Measurements from ENCODE around the gene FAM13A.

The FAM13A gene

DNA sequence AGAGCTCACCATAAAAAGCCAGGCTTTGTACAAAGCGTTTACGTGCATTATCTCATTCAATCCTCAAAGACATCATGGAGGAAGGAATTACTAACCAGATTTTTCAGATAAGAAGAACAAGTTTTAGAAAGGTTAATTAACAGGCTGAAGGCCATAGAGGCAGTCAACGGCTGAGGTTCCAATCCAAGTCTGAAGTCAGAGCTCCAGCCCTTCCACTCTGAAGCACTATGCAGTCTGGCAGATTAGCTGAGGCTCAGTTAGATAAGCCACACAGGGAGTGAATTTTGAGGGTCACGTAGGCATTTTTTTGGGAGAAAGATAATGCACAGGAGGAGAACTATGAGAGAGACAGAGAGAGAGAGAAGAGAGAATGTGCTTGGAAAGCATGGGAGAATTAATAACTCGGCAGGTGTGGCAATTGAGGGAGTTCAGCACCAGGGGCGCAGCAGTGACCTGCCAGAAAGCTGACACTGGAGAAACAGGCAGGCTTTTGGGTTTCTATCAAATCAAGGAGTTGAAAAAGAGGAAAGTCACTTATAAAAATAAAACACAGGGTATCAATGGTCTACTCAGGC, 242.9 kb downstream of the FAM13A start:
- DNase-seq (ENCODE audit: low read depth, low spot score) = no peak

- DNase-seq (ENCODE audit: low read depth, low spot score) = no peak
These were observed 244.0 kb downstream of the FAM13A start for GRCh38 chr4:88813013-88813412.

GRCh38 chr4:88812420-88812819, 244.6 kb downstream of the FAM13A start:
- no peak for DNase-seq (ENCODE audit: low read depth, low spot score)

DNA sequence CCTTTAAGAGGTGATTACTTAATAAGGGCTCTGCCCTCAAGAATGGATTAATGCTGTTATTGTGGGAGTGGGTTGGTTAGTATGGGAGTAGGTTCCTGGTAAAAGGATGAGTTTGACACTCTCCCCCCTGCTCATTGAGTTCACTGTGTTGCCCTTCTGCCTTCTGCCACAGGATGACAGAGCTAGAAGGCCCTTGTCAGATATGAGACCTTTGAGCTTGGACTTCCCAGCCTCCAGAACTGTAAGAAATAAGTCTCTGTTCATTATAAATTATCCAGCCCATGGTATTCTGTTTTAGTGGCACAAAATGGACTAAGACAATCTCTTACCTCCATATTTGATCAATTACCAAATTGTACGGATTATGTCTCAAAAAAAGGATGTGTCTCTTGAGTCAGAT, 245.1 kb downstream of the FAM13A start:
- no peak for DNase-seq (ENCODE audit: low read depth, low spot score)

DNA sequence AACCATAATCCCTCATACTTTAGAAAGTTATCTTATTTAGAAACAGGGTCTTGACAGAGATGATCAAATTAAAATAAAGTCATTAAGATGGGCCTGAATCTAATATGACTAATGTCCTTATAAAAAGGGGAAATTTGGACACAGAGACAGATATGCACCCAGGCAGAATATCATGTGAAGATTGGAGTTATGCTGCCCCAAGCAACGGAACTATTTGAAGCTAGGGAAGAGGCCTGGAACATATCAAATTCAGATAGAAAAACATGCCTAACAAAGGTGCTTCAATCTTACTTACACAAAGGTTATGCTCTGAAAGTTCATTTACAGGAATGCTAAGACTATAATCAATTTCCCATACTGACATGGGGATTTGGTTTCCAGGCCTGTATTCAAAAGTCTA, 246.7 kb downstream of the FAM13A start:
- no peak for DNase-seq (ENCODE audit: low read depth, low spot score)

DNA sequence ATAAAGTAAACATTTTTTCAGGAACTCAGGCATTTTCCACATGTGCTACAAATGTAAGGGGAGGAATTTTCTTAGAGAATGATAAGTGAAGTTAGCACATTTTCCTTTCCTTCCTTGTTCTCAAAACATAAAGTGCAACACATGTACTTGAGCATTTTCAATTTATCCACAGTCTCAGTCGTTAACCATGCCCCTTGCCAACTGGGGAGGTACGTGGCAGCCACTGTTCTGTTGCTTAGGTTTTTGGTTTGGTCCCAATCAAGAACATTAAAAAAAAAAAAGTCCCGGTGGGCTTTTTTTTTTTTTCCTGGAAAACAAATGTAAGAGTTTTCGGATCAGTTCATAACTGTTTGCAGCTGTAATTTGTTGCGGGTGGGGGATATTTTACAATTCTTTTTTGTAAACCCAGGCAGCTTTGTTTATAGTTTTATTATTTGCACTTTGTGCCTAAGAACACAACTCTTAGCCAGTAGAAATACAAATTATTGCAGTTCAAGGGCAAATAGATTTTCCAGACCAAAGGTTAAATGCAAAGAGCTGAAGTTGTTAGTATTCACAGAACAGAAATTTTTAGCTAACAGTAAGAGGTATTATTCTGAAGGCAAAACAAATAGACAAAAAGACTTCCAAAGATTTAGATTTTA, 247.3 kb downstream of the FAM13A start:
- DNase-seq (ENCODE audit: low read depth, low spot score) = no peak

- DNase-seq (ENCODE audit: low read depth, low spot score) = no peak
These were observed 247.9 kb downstream of the FAM13A start for GRCh38 chr4:88809101-88809500.

GRCh38 chr4:88807499-88807898, 249.5 kb downstream of the FAM13A start:
- DNase-seq (ENCODE audit: low read depth, low spot score) = no peak

GRCh38 chr4:88804234-88804633, 252.8 kb downstream of the FAM13A start:
- no peak for DNase-seq (ENCODE audit: low read depth, low spot score)

DNA sequence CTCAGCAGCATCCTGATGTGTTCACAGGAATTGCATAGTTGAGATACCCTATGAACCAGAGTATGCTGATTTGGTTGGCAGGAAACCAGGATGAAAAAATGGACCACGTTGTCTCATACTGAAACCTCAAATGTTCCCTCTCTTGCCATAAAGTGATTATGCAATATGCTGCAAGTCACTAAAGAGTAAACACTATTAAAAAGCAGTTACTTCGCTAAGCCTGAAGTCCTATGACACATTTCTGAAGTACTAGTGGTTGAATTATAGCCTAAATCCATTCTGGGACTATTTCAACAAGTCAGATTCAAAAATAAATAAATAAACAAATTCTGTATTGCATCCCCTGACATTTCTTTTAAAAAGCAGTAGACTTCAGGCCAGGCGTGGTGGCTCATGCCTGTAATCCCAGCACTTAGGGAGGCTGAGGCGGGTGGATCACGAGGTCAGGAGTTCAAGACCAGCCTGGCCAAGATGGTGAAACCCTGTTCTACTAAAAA, 253.3 kb downstream of the FAM13A start:
- DNase-seq (ENCODE audit: low read depth, low spot score) = no peak

GRCh38 chr4:88802585-88803286, 254.2 kb downstream of the FAM13A start:
- DNase-seq (ENCODE audit: low read depth, low spot score) = no peak

DNA sequence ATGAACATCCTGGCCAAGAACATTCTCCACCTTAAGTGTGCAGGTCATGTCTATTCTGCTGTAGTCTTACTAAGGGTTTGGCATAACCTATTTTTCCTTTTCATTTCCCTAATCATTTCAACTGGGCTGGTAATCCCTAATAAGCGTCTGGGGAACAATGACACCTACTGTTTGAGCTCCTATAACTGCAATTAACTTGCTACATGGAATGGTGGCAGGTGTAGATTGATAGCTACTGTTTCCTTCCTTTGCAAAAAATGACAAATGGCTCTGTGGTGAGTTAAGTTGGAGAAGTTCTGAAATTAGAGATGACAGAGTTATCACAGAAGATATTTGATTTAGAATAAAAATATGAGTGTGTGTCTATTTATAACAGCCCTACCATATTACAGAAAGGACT, 254.8 kb downstream of the FAM13A start:
- no peak for DNase-seq (ENCODE audit: low read depth, low spot score)

GRCh38 chr4:88799900-88800299, 257.1 kb downstream of the FAM13A start:
- DNase-seq (ENCODE audit: low read depth, low spot score) = no peak

DNA sequence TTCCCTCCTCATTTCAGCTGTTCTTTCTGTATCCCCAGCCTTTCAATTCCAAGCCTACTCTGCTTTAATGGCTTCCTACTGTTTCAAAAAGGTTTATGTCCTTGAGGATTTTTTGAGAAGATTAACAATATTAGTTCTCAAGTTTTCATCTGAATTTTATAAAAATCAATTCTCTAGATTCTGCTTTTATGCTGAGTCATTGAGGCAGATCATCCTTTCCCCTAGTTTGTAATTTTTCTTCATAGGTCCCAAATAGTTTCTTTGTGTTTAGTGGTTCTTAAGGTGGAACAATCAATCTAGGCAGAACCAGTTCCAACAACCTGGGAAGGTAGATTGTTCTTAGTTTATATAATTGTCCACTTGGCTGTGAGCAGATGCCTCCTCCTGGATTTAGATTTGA, 259.3 kb downstream of the FAM13A start:
- DNase-seq (ENCODE audit: low read depth, low spot score) = no peak

DNA sequence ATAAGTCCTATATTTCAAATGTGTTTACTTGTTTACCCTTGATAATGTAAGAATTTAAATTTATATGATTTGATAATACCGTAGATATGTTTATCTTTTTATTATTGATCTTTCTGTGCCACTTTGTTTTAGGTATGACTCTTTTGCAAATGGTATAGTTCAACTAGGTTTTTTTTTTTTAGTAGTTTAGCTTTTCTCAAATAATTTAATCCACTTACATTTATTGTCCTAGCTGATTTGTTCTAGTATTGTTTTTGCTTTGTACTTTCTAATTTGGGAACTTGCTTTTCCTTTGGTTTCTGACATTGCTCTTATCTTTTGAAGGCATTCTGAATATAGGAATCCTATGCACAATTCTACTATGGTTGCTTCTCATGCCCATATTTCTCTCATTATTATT, 260.4 kb downstream of the FAM13A start:
- DNase-seq (ENCODE audit: low read depth, low spot score) = no peak

GRCh38 chr4:88794952-88795351, 262.0 kb downstream of the FAM13A start:
- DNase-seq (ENCODE audit: low read depth, low spot score) = no peak

DNA sequence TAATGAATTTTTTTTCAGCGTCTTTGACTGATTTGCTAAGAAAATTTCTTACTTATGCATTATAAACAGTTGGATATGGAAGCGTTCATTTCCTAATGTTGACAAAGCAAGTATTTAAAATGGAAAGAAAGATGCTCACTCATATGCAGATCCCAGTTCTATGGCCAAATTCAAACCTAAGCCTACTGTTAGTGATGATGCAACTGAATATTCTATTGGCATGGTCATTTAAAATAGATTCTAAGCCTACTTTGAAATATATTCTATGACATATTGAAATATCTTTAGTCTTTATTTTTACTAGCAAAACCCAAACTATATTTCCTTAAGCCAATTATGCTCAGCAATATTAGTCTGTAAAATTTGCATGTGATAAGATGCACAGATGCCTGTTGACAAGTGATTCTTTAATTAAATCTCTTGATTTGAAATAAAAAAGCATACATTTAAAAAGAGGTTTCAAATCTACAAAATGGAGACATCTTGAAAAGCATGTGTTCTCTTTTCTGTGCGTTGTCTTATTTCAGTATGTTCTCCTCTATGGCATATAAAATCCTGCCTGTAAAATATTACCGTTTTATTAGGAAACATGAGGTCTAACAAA, 262.8 kb downstream of the FAM13A start:
- DNase-seq (ENCODE audit: low read depth, low spot score) = no peak

DNA sequence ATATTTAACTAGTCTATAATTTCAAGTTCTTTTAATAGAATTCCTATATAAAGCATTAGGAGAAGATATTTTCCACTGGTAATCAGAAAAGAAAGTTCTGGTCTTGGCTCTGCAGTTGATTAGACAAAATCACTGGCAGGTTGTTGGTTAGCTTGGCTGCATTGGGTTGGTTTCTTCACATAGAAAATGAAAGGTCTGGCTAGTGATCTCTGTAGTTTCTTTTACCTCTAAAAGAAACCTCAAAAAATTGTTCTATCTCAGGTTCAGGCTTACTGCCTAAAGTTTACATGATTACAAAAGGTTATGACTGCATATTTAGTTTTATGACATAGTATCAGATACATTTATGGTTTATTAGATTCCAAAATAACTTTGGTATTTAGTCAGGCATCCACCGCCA, 263.5 kb downstream of the FAM13A start:
- DNase-seq (ENCODE audit: low read depth, low spot score) = no peak

GRCh38 chr4:88792821-88793220, 264.2 kb downstream of the FAM13A start:
- DNase-seq (ENCODE audit: low read depth, low spot score) = no peak

GRCh38 chr4:88792268-88792781, 264.7 kb downstream of the FAM13A start:
- no peak for DNase-seq (ENCODE audit: low read depth, low spot score)

DNA sequence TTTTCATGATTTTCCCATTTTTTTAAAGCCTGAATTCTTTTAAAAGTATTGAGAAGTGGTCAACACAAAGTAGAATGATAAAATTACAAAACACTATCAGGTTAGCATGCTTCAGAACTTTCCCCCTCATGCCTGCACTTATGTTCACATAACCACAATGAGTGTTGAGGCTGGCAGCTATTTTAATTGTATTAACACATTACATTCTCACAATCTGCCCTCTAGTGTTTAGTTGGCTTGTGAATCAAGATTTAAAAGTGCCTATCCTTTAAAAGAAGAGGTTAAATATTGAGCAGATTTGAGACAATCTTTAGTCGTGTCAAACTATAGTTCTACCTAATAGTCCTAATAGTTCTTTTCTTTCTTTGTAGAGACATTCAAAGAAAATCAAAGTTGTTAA, 265.7 kb downstream of the FAM13A start:
- DNase-seq (ENCODE audit: low read depth, low spot score) = no peak

GRCh38 chr4:88788895-88789294, 268.1 kb downstream of the FAM13A start:
- no peak for DNase-seq (ENCODE audit: low read depth, low spot score)
